NB4 (cell line): ENCODE data around the gene SLC39A8.

Experiments used
- DNase-seq: peaks from one replicate; pipeline ENCODE4 v3.0.0; 2010; ENCODE audit warnings: low read depth
- H3K4me3 ChIP-seq: one replicate; pipeline ENCODE4 v1.5.1; 2011; ENCODE audit warnings: mild to moderate bottlenecking, low read depth, low read length, moderate library complexity
- CTCF ChIP-seq: IDR thresholded peaks from one replicate; pipeline ENCODE4 v1.5.1; 2012; ENCODE audit warnings: low read depth, low read length
- MAX ChIP-seq: IDR thresholded peaks from 2 replicates; pipeline ENCODE4 v1.6.1; 2011; ENCODE audit warnings: low read depth, low read length
- MYC ChIP-seq: IDR thresholded peaks from 2 replicates; pipeline ENCODE4 v1.6.1; 2011; ENCODE audit warnings: low read depth, low read length
- POLR2A ChIP-seq: IDR thresholded peaks from 2 replicates; pipeline ENCODE4 v1.6.1; 2011; ENCODE audit warnings: mild to moderate bottlenecking; ENCODE audit not compliant: insufficient read length; ENCODE audit errors: extremely low read depth

The SLC39A8 gene

GRCh38 chr4:102219129-102219528 is 126.2 kb downstream of the SLC39A8 start:
- no peak for TF ChIP-seq MAX
- no peak for TF ChIP-seq POLR2A
- TF ChIP-seq CTCF = no peak
- no peak for TF ChIP-seq MYC
- no peak for DNase-seq
- no peak overlapping the region for H3K4me3 ChIP-seq

GRCh38 chr4:102218656-102219055 is 126.6 kb downstream of the SLC39A8 start:
- TF ChIP-seq CTCF (no peak), MYC (no peak), MAX (no peak), POLR2A (no peak)
- no peak for DNase-seq
- no peak overlapping the region for H3K4me3 ChIP-seq

GRCh38 chr4:102217775-102218355 is 127.4 kb downstream of the SLC39A8 start:
- DNase-seq = no peak
- no peak for TF ChIP-seq POLR2A
- no peak for TF ChIP-seq MYC
- TF ChIP-seq MAX = no peak
- no peak for TF ChIP-seq CTCF
- no peak overlapping the region for H3K4me3 ChIP-seq

- no peak for TF ChIP-seq CTCF
- TF ChIP-seq POLR2A = no peak
- TF ChIP-seq MAX = no peak
- no peak for TF ChIP-seq MYC
- no peak for DNase-seq
- no peak overlapping the region for H3K4me3 ChIP-seq
Observed at GRCh38 chr4:102217345-102217744, 127.9 kb downstream of the SLC39A8 start.

- no peak overlapping the region for H3K4me3 ChIP-seq
- no peak for DNase-seq
- TF ChIP-seq POLR2A (no peak), CTCF (no peak), MAX (no peak), MYC (no peak)
Observed at GRCh38 chr4:102216666-102217065, 128.6 kb downstream of the SLC39A8 start.
